ENCODE data around the gene CYFIP1. TPM values are rescaled to one million over a fixed set of nuclear protein-coding genes. Genes with fewer than 3 reads are reported as not detected.

CYFIP1 gene
- total and polyA plus RNA-seq, 2 of the 8 experiments (the other 6 are each of a cell fraction or from before 2014, with no cell fraction given) = 38.6 to 81.7 TPM

DNA sequence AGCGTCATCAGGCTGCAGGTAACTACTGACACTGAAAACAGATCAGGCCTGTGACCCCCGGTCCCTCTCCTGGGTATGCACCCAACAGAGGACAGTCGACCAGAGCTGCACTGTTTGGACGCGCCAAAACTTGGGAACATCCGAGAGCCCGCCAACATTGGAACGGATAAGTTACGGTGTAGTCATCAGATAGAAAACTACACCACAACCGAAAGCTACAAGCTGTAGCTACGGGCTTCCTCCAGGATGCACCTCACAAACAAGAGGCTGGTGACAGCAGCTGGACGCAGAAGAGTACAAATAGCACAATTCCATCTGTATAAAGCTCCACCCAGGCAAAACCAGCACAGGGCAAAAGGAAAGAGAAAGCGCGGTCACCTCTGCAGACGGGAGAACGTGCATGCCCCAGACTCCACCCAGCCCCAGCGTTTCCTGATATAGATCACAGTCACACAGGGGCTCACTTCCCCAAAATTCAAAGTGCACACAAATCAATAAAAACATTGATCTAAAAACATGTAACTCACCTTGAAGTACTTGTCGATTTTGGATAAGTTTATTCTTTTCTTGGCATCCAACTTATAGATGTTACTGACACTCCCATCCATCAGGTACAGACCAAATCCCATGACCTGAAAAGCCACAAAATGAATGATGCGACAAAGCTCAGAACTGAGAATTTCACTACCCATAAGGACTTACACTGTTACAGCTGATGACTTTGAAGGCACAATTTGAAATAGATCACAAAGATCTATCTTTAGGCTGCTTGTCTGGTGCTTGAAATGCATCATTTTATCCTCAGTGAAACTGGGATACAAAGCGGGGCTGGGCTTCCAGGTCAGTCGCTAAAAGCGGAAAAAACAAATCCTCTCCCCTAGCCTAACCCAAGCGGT lies 43.3 kb downstream of the CYFIP1 start:
- Histone ChIP-seq H2AK5ac (ENCODE audit: low read depth, low read length) (no peak overlapping the region), H3K9ac (replicated peaks in 1 of 4; ENCODE audit: extremely low read depth in 1 of 4, low read depth in 3 of 4, low read length in 3 of 4) (no peak overlapping the region), H3K4me1 (replicated peaks in 1 of 4; ENCODE audit: control insufficient read depth in 3 of 4, insufficient read depth in 4 of 4, low read length in 3 of 4) (no peaks in the 10 kb centered on the region), H3K79me1 (ENCODE audit: low read depth, low read length) (no peaks in the 10 kb centered on the region), H4K20me1 (replicated peaks in 1 of 2; ENCODE audit: control insufficient read depth in 1 of 2, insufficient read depth in 2 of 2, low read length in 2 of 2) (peaks cover 0 to 5% of the 10 kb centered on the region in 2 experiments), H3K4ac (replicated peaks; ENCODE audit: insufficient read length, low read depth, low read length) (no peak overlapping the region), H3K4me2 (ENCODE audit: insufficient read depth in 1 of 2, low read depth in 2 of 2, low read length in 2 of 2) (no peak overlapping the region), H3K23ac (ENCODE audit: insufficient read length) (no peak overlapping the region), H3K56ac (replicated peaks; ENCODE audit: insufficient read length, low read depth, low read length) (no peak overlapping the region), H4K5ac (ENCODE audit: insufficient read length, low read depth, low read length) (no peak overlapping the region), H3K79me2 (ENCODE audit: control insufficient read depth in 1 of 2, insufficient read depth in 2 of 2, low read length in 2 of 2) (no peaks in the 10 kb centered on the region), H3K18ac (ENCODE audit: extremely low read depth, low read length) (no peak overlapping the region), H3K27me3 (replicated peaks in 1 of 4; ENCODE audit: control insufficient read depth in 3 of 4, extremely low read depth in 1 of 4, insufficient read depth in 3 of 4, low read length in 3 of 4) (no peaks in the 10 kb centered on the region), H2BK20ac (ENCODE audit: low read length) (no peak overlapping the region), H2BK5ac (ENCODE audit: low read depth, low read length) (no peak overlapping the region), H3K23me2 (ENCODE audit: low read depth, low read length) (no peaks in the 10 kb centered on the region), H2BK15ac (ENCODE audit: low read length) (no peak overlapping the region), H2AFZ (ENCODE audit: low read length) (no peak overlapping the region), H3K14ac (ENCODE audit: insufficient read length) (no peak overlapping the region), H4K8ac (ENCODE audit: extremely low read depth, insufficient read depth, low read length) (no peak overlapping the region), H3K4me3 (ENCODE audit: extremely low read depth in 1 of 4, insufficient read depth in 2 of 4, low read depth in 3 of 4, low read length in 4 of 4) (no peak overlapping the region), H2BK120ac (replicated peaks; ENCODE audit: low read depth, low read length) (no peak overlapping the region), H3K9me3 (ENCODE audit: insufficient read depth in 2 of 2, low read depth in 1 of 2, low read length in 1 of 2) (no peaks in the 10 kb centered on the region), H3K27ac (ENCODE audit: low read depth, low read length) (no peak overlapping the region), H2BK12ac (ENCODE audit: low read depth, low read length) (no peak overlapping the region), H3K36me3 (ENCODE audit: control insufficient read depth in 2 of 4, insufficient read depth in 4 of 4, low read length in 3 of 4) (peaks cover 0 to 4% (median 0%) of the 10 kb centered on the region in 4 experiments; a peak in 3 of 8 replicates), H4K91ac (replicated peaks; ENCODE audit: insufficient read length, low read length) (no peak overlapping the region)
- ChIA-PET CTCF (ENCODE audit: partially characterized antibody) (interaction anchor here (1.3 kb wide), 1 partner anchor 12 kb away, joined by 3 read pairs; no protein-coding TSS in a partner anchor), POLR2A (ENCODE audit: partially characterized antibody) (no interaction called here)
- no peak for TF ChIP-seq SP4 (IDR thresholded peaks at IDR 0.05; ENCODE audit: low read length)
- no peak for TF ChIP-seq KDM1A (IDR thresholded peaks at IDR 0.05; ENCODE audit: borderline replicate concordance, low read length)
- TF ChIP-seq, protein P1, sequence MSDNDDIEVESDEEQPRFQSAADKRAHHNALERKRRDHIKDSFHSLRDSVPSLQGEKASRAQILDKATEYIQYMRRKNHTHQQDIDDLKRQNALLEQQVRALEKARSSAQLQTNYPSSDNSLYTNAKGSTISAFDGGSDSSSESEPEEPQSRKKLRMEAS (IDR thresholded peaks at IDR 0.05) = no peak
- no peak for TF ChIP-seq TAF7 (optimal IDR thresholded peaks at IDR 0.05; ENCODE audit: borderline replicate concordance, low read depth, low read length)
- TF ChIP-seq PHF8 (conservative IDR thresholded peaks at IDR 0.05; ENCODE audit: low read depth, low read length) = no peak
- no peak for TF ChIP-seq NRF1 (IDR thresholded peaks at IDR 0.05; ENCODE audit: low read depth, low read length)
- no peak for TF ChIP-seq KDM5A (IDR thresholded peaks at IDR 0.05; ENCODE audit: low read length)
- TF ChIP-seq RBBP5 (IDR thresholded peaks at IDR 0.05; ENCODE audit: borderline replicate concordance, low read depth, low read length) = no peak
- no peak for TF ChIP-seq HDAC6 (IDR thresholded peaks at IDR 0.05; ENCODE audit: low read depth, low read length)
- no peak for TF ChIP-seq EZH2 (IDR thresholded peaks at IDR 0.05; ENCODE audit: low read depth, low read length, severe bottlenecking)
- 90% methylated on average over 19 of the region's 23 CpGs; no CpG with 5 or more reads in 1 of the 2 experiments for WGBS, 2 experiments (ENCODE audit: extremely low coverage in 1 of 2, insufficient coverage in 1 of 2, insufficient read length in 1 of 2, insufficient replicate concordance in 2 of 2, low coverage in 1 of 2, low lambda C conversion rate in 2 of 2, missing lambda C conversion rate in 1 of 2)
- FAIRE-seq (no peak), DNase-seq (ENCODE audit: low read depth in 1 of 2, low spot score in 2 of 2) (no peak)

Data from H1 (cell line).